HepG2 (cell line): ENCODE results near the gene CCDC191. TPM values are rescaled to one million over a fixed set of nuclear protein-coding genes. Genes with fewer than 3 reads are reported as not detected.

Source experiments
- ATAC-seq: fragments of 200-7000 bp; cut with Tn5 transposase; 3 replicates; pipeline ENCODE4 v1.9.1; 2020; ENCODE audit warnings: mild to moderate bottlenecking, moderate library complexity
- BruUV-seq: library from RNA; stranded (reverse); fragments of 400-500 nt; replicated peaks from 2 replicates; lab custom pipeline; 2021; lab: Mats Ljungman, UMichigan
- CTCF ChIA-PET: fragments of 300-600 bp; formaldehyde crosslinking; extraction: SDS; loops from one replicate; lab custom pipeline; 2021; ENCODE audit warnings: low total read pairs, inconsistent platforms, low intra/inter-chr PET ratio; lab: Yijun Ruan, JAX
- POLR2A ChIA-PET: fragments of 350-600 bp; sonication (Branson Sonifier 250); formaldehyde crosslinking; loops from one replicate; lab custom pipeline; 2020; ENCODE audit warnings: antibody characterized with exemption, inconsistent platforms; lab: Yijun Ruan, JAX
- DNase-seq: peaks from one replicate; pipeline ENCODE4 v3.0.0-alpha.2; 2015; ENCODE audit warnings: low spot score
- FAIRE-seq: peaks from 3 replicates; lab custom pipeline; 2011; peaks lifted over from hg19 to GRCh38; lab: Jason Lieb, UNC
- H2AFZ ChIP-seq: one replicate; pipeline ENCODE4 v1.6.1; 2011; ENCODE audit warnings: low read length, inconsistent platforms
- H3K27ac ChIP-seq: fragments of 300-600 bp; 3 replicates; pipeline ENCODE4 v1.8.0; 2011; ENCODE audit warnings: mixed run types, mild to moderate bottlenecking, mixed read lengths, low read length, inconsistent platforms; ENCODE audit not compliant: insufficient read depth; ENCODE audit errors: extremely low read length
- H3K27me3 ChIP-seq, 2 experiments: fragments of 200-600 bp in 1 of 2; 2 replicates in 1 of 2; 3 replicates in 1 of 2; pipeline versions ENCODE4 v1.6.0 to v1.8.0; 2011; ENCODE audit warnings: low read length in 2 of 2, mild to moderate bottlenecking in 2 of 2, moderate library complexity in 2 of 2, inconsistent platforms in 1 of 2; ENCODE audit not compliant: insufficient read depth in 2 of 2, control insufficient read depth in 1 of 2
- H3K36me3 ChIP-seq, 2 experiments: fragments of 200-600 bp in 1 of 2; replicated peaks in 1 of 2; 2 replicates in 1 of 2; 3 replicates in 1 of 2; pipeline versions ENCODE4 v1.5.1 to v1.8.0; 2011; ENCODE audit warnings: low read length in 2 of 2, inconsistent platforms in 1 of 2; ENCODE audit not compliant: insufficient read depth in 2 of 2, control insufficient read depth in 1 of 2
- H3K4me1 ChIP-seq: 2 replicates; pipeline ENCODE4 v1.5.1; 2012; ENCODE audit warnings: low read length, inconsistent platforms; ENCODE audit not compliant: insufficient read depth
- H3K4me2 ChIP-seq: 2 replicates; pipeline ENCODE4 v1.6.0; 2011; ENCODE audit warnings: low read depth, low read length, inconsistent platforms
- H3K4me3 ChIP-seq, 3 experiments: fragments of 200-600 bp in 1 of 3; sonication (generic), shearing (Covaris generic) in 1 of 3; replicated peaks in 1 of 3; 2 replicates each; pipeline ENCODE4 v1.5.1; 2011 to 2016; ENCODE audit warnings: low read length in 3 of 3, inconsistent platforms in 2 of 3, low read depth in 2 of 3, mild to moderate bottlenecking in 2 of 3, control low read depth in 1 of 3, mixed read lengths in 1 of 3; ENCODE audit not compliant: insufficient read depth in 1 of 3
- H3K79me2 ChIP-seq: one replicate; pipeline ENCODE4 v1.6.1; 2011; ENCODE audit warnings: low read length, inconsistent platforms; ENCODE audit not compliant: insufficient read depth
- H3K9ac ChIP-seq: 2 replicates; pipeline ENCODE4 v1.6.0; 2011; ENCODE audit warnings: mild to moderate bottlenecking, low read depth, low read length, inconsistent platforms; ENCODE audit not compliant: insufficient read depth
- H3K9me3 ChIP-seq: 2 replicates; pipeline ENCODE4 v1.5.1; 2012; ENCODE audit warnings: mild to moderate bottlenecking, low read length
- H4K20me1 ChIP-seq: 2 replicates; pipeline ENCODE4 v1.6.0; 2011; ENCODE audit warnings: inconsistent platforms, mild to moderate bottlenecking, low read length, moderate library complexity; ENCODE audit not compliant: insufficient read depth
- BRF2 ChIP-seq: sonication (generic); formaldehyde crosslinking; IDR thresholded peaks from 2 replicates; pipeline ENCODE4 v1.8.1; 2022; ENCODE audit warnings: mild to moderate bottlenecking, missing genetic modification reagents
- FOSL1 ChIP-seq: sonication (generic); formaldehyde crosslinking; IDR thresholded peaks from 2 replicates; pipeline ENCODE4 v1.9.0; 2021; ENCODE audit warnings: missing genetic modification reagents, borderline replicate concordance
- SNAPC4 ChIP-seq: sonication (generic); formaldehyde crosslinking; IDR thresholded peaks from 2 replicates; pipeline ENCODE4 v1.4.0; 2020; ENCODE audit warnings: mild to moderate bottlenecking, missing genetic modification reagents
- ZFAT ChIP-seq: sonication (generic); formaldehyde crosslinking; conservative IDR thresholded peaks from 2 replicates; pipeline ENCODE4 v1.8.1; 2023; ENCODE audit warnings: missing genetic modification reagents, inconsistent platforms
- ZNF263 ChIP-seq: sonication (generic); formaldehyde crosslinking; IDR thresholded peaks from 2 replicates; pipeline ENCODE4 v1.4.0; 2020; ENCODE audit warnings: missing genetic modification reagents
- ZNF333 ChIP-seq: sonication (generic); formaldehyde crosslinking; IDR thresholded peaks from 2 replicates; pipeline ENCODE4 v1.4.0; 2020; ENCODE audit warnings: mild to moderate bottlenecking, missing genetic modification reagents, borderline replicate concordance
- ZNF569 ChIP-seq: sonication (generic); formaldehyde crosslinking; IDR thresholded peaks from 2 replicates; pipeline ENCODE4 v1.5.0; 2020; ENCODE audit warnings: mild to moderate bottlenecking, missing genetic modification reagents, moderate library complexity, borderline replicate concordance
- ZNF580 ChIP-seq: IDR thresholded peaks from 2 replicates; pipeline ENCODE4 v1.6.1; 2016; ENCODE audit warnings: low read depth, borderline replicate concordance
- ZNF709 ChIP-seq: sonication (generic); formaldehyde crosslinking; IDR thresholded peaks from 2 replicates; pipeline ENCODE4 v1.5.0; 2020; ENCODE audit warnings: mild to moderate bottlenecking, missing genetic modification reagents
- ZUFSP ChIP-seq: sonication (generic); formaldehyde crosslinking; IDR thresholded peaks from 2 replicates; pipeline ENCODE4 v1.9.0; 2021; ENCODE audit warnings: missing genetic modification reagents, mild to moderate bottlenecking, borderline replicate concordance
- WGBS: methylation state at CpG from one replicate; pipeline ENCODE4 v1.1.6; 2017; ENCODE audit warnings: low lambda C conversion rate; 5-methylcytosine and 5-hydroxymethylcytosine counted together
- in situ Hi-C: cut with HindIII; loops from 2 replicates; pipeline ENCODE4 v1.10.0; 2017; ENCODE audit warnings: low pct_unique_long_range_greater_than_20kb; ENCODE audit not compliant: extremely low pct_ligation_motif_present
- intact Hi-C: fragments of 100-400 bp; cut with micrococcal nuclease; formaldehyde crosslinking; loops from one replicate; pipeline ENCODE4 v1.10.0; 2022; ENCODE audit not compliant: unreplicated experiment
- polyA plus RNA-seq, 8 experiments: library from polyadenylated mRNA; depleted of rRNA in 3 of 8; stranded (reverse) in 7 of 8; unstranded in 1 of 8; fragments of >200 nt; fragmentation: Illumina TruSeq in 4 of 8; extraction: Trizol in 4 of 8; gene quantifications; 2 replicates each; pipeline versions ENCODE4 v1.2.1 to v1.2.3, GENCODE V29; 2011 to 2016; ENCODE audit warnings: low read depth in 4 of 8, missing spikeins in 1 of 8, mixed read lengths in 1 of 8; ENCODE audit not compliant: insufficient read depth in 1 of 8
- total RNA-seq, 5 experiments: library from RNA; depleted of rRNA; stranded (reverse); fragments of >200 nt; fragmentation: Illumina TruSeq; extraction: Trizol; gene quantifications; 2 replicates each; pipeline ENCODE4 v1.2.3, GENCODE V29; 2016; ENCODE audit warnings: low read depth in 1 of 5

CCDC191 gene
- total and polyA plus RNA-seq, 2 of the 13 experiments (the other 11 are each of a cell fraction or from before 2014, with no cell fraction given): 0.91 to 1.4 TPM

- Histone ChIP-seq H3K4me2 (no peak overlapping the region), H4K20me1 (no peaks in the 10 kb centered on the region), H2AFZ (peak overlapping the region; percentile 27), H3K27me3 (peaks cover 0 to 17% of the 10 kb centered on the region in 2 experiments; a peak in 3 of 5 replicates), H3K27ac (no peak overlapping the region), H3K9ac (no peak overlapping the region), H3K4me1 (no peaks in the 10 kb centered on the region), H3K9me3 (no peaks in the 10 kb centered on the region), H3K4me3 (no peak overlapping the region), H3K79me2 (no peaks in the 10 kb centered on the region), H3K36me3 (no peaks in the 10 kb centered on the region)
- BruUV-seq: no TSS peak
- intact Hi-C loops (no loop called here), in situ Hi-C loops (no loop called here)
- ATAC-seq (no peak), FAIRE-seq (no peak), DNase-seq (no peak)
- TF ChIP-seq SNAPC4 (CRISPR knock-in tag): no peak
- no peak for TF ChIP-seq ZNF263 (CRISPR knock-in tag)
- TF ChIP-seq ZUFSP (CRISPR knock-in tag): no peak
- no peak for TF ChIP-seq BRF2 (CRISPR knock-in tag)
- TF ChIP-seq ZNF709 (CRISPR knock-in tag): no peak
- TF ChIP-seq FOSL1 (CRISPR knock-in tag): no peak
- no peak for TF ChIP-seq ZNF580
- TF ChIP-seq ZFAT (CRISPR knock-in tag): no peak
- no peak for TF ChIP-seq ZNF569 (CRISPR knock-in tag)
- no peak for TF ChIP-seq ZNF333 (CRISPR knock-in tag)
- ChIA-PET CTCF (no interaction called here), POLR2A (no interaction called here)
- WGBS: under 1% methylated on average over 3 of the region's 3 CpGs
These were observed 36.7 kb upstream of the CCDC191 start for GRCh38 chr3:114093016-114093380.
